ENCODE measurements around the gene MARK1. TPM values are rescaled to one million over a fixed set of nuclear protein-coding genes. Genes with fewer than 3 reads are reported as not detected.

MARK1 gene
- total RNA-seq, 3 donors from 2014 or later: 1.4 to 11.2 (median 1.8) TPM

DNA sequence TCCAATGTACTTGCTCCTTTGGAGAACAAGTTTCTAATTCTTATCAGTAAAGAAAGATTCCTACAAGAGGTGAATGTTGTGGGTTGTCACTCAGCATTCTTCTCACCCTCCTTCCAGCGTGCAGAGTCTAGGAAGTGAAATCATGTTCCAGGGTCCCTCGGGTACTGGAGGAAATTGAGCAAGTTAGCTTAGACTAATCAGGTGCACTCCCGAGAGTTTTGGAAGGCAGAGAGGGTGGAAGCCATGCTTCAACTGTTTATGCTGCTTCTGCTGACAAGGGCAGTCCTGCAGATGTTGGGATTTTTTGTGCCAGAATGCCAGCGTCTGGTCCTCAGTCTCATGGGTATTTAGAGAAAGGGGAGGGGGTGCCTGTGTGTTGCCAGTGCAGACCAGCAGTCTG, 157.0 kb downstream of the MARK1 start:
- DNase-seq (no peak), ATAC-seq (no peak)
- Histone ChIP-seq H3K4me1 (ENCODE audit: low read depth) (peaks cover 4% of the 10 kb centered on the region), H3K4me3 (no peak overlapping the region), H3K9me3 (no peaks in the 10 kb centered on the region), H3K36me3 (ENCODE audit: low read depth) (no peaks in the 10 kb centered on the region)
- intact Hi-C loops (cut with DNase I, micrococcal nuclease): no loop called here
- TF ChIP-seq, protein P1, sequence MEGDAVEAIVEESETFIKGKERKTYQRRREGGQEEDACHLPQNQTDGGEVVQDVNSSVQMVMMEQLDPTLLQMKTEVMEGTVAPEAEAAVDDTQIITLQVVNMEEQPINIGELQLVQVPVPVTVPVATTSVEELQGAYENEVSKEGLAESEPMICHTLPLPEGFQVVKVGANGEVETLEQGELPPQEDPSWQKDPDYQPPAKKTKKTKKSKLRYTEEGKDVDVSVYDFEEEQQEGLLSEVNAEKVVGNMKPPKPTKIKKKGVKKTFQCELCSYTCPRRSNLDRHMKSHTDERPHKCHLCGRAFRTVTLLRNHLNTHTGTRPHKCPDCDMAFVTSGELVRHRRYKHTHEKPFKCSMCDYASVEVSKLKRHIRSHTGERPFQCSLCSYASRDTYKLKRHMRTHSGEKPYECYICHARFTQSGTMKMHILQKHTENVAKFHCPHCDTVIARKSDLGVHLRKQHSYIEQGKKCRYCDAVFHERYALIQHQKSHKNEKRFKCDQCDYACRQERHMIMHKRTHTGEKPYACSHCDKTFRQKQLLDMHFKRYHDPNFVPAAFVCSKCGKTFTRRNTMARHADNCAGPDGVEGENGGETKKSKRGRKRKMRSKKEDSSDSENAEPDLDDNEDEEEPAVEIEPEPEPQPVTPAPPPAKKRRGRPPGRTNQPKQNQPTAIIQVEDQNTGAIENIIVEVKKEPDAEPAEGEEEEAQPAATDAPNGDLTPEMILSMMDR (IDR thresholded peaks at IDR 0.05): no peak

GRCh38 chr1:220685879-220686278, 157.9 kb downstream of the MARK1 start:
- ATAC-seq: no peak
- DNase-seq: no peak
- Histone ChIP-seq H3K4me3 (no peak overlapping the region), H3K4me1 (ENCODE audit: low read depth) (peaks cover 6% of the 10 kb centered on the region), H3K9me3 (no peaks in the 10 kb centered on the region), H3K36me3 (ENCODE audit: low read depth) (no peaks in the 10 kb centered on the region)
- TF ChIP-seq, protein P1 (IDR thresholded peaks at IDR 0.05): no peak
- intact Hi-C loops (cut with DNase I, micrococcal nuclease): no loop called here

- no peak for DNase-seq
- Histone ChIP-seq H3K4me3 (no peak overlapping the region), H3K9me3 (no peaks in the 10 kb centered on the region), H3K4me1 (ENCODE audit: low read depth) (peaks cover 8% of the 10 kb centered on the region), H3K36me3 (ENCODE audit: low read depth) (no peaks in the 10 kb centered on the region)
- TF ChIP-seq, protein P1 (IDR thresholded peaks at IDR 0.05): no peak
- intact Hi-C loops (cut with DNase I, micrococcal nuclease): no loop called here
- no peak for ATAC-seq
Observed at GRCh38 chr1:220687809-220688208, 159.9 kb downstream of the MARK1 start.

DNA sequence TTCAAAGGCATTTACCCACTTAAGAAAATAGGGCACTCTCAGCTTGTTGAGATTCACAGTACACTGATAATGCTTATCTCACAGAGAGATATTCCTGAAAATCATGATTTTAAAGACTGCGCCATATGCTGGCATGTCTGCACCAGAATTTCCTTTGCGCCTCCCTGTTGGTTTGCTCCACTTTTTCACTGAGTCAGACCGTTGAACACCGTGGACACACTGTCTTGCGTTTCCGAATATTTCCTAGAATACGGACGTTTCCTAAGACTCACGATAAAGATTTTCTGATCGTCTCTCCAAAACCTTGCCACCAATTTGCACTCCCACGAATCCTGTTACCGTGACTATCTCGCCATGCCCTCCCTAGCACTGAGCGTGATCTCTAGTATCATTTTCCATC, 161.7 kb downstream of the MARK1 start:
- no peak overlapping the region for H3K4me3 ChIP-seq
- H3K36me3 ChIP-seq (ENCODE audit: low read depth): no peaks in the 10 kb centered on the region
- H3K4me1 ChIP-seq (ENCODE audit: low read depth): peaks cover 8% of the 10 kb centered on the region
- intact Hi-C loops (cut with DNase I, micrococcal nuclease): loop anchor here (5.0 kb wide), 1 partner anchor 88 kb away; no protein-coding TSS in a partner anchor
- DNase-seq: no peak
- ATAC-seq: no peak
- H3K9me3 ChIP-seq: no peaks in the 10 kb centered on the region
- TF ChIP-seq, protein P1 (IDR thresholded peaks at IDR 0.05): no peak

GRCh38 chr1:220690140-220691052, 162.5 kb downstream of the MARK1 start, which contains the start of gene C1orf115:
Gene C1orf115 (plus strand): TSS chr1:220690363. CDS start chr1:220690403, 40 bp downstream.
- Histone ChIP-seq H3K9me3 (no peaks in the 10 kb centered on the region), H3K4me1 (ENCODE audit: low read depth) (peaks cover 8% of the 10 kb centered on the region), H3K36me3 (ENCODE audit: low read depth) (no peaks in the 10 kb centered on the region), H3K4me3 (peak within 1 kb of the TSS; percentile 70)
- TF ChIP-seq, protein P1 (IDR thresholded peaks at IDR 0.05): peak; percentile 98
- peak; percentile 84 to 93 (median 91) for DNase-seq
- intact Hi-C loops (cut with DNase I, micrococcal nuclease): loop anchor here (5.0 kb wide), 1 partner anchor 87 kb away; no protein-coding TSS in a partner anchor
- ATAC-seq: peak; percentile 99
